DND-41 (cell line): ENCODE data around the gene ARAF.
A peak's percentile ranks its signal among the peaks of the same experiment; 100 is the strongest.

ENCODE experiments used
- CTCF ChIP-seq: IDR thresholded peaks from 2 replicates; pipeline ENCODE4 v1.5.1; 2012; ENCODE audit warnings: borderline replicate concordance, low read length, moderate library complexity, mild to moderate bottlenecking; ENCODE audit not compliant: poor library complexity, severe bottlenecking; ENCODE audit errors: extremely low read depth
- EZH2 ChIP-seq: IDR thresholded peaks from 3 replicates; pipeline ENCODE4 v1.6.1; 2012; ENCODE audit warnings: borderline replicate concordance, low read depth, mild to moderate bottlenecking, moderate library complexity, low read length, inconsistent platforms; ENCODE audit not compliant: severe bottlenecking

- TF ChIP-seq CTCF (peak; percentile 14), EZH2 (no peak)
Measured at GRCh38 chrX:47540754-47541538, 20.1 kb upstream of the ARAF start.
